Uterus (tissue), 4 donors: ENCODE results near the gene CARD11. TPM values are rescaled to one million over a fixed set of nuclear protein-coding genes. Genes with fewer than 3 reads are reported as not detected.

Source experiments
- DNase-seq, 2 donors: peaks; one replicate each; pipeline ENCODE4 v3.0.0-alpha.2; 2019 to 2020
- H3K27ac ChIP-seq, 2 donors: fragments of 200-600 bp; sonication (generic); 1 replicate in 1 of 2; 2 replicates in 1 of 2; pipeline ENCODE4 v1.5.1; 2016 to 2018
- H3K27me3 ChIP-seq, 2 donors: fragments of 200-600 bp; sonication (generic); one replicate each; pipeline ENCODE4 v1.5.1; 2018 to 2019; ENCODE audit warnings: control low read depth in 1 of 2
- H3K36me3 ChIP-seq, 2 donors: fragments of 200-600 bp; sonication (generic); one replicate each; pipeline ENCODE4 v1.5.1; 2019; ENCODE audit warnings: control low read depth in 1 of 2
- H3K4me1 ChIP-seq, 2 donors: fragments of 200-600 bp; sonication (generic); one replicate each; pipeline ENCODE4 v1.5.1; 2018 to 2019; ENCODE audit warnings: control low read depth in 1 of 2
- H3K4me3 ChIP-seq, 2 donors: fragments of 200-600 bp; sonication (generic); 1 replicate in 1 of 2; 2 replicates in 1 of 2; pipeline ENCODE4 v1.5.1; 2018 to 2019; ENCODE audit warnings: mild to moderate bottlenecking in 1 of 2
- H3K9me3 ChIP-seq, 2 donors: fragments of 200-600 bp; sonication (generic); one replicate each; pipeline ENCODE4 v1.5.1; 2019; ENCODE audit warnings: control low read depth in 1 of 2
- CTCF ChIP-seq, 4 experiments: fragments of 200-600 bp in 2 of 4; fragments of 450-650 bp in 2 of 4; sonication (generic) in 2 of 4; IDR thresholded peaks; one replicate each; pipeline ENCODE4 v1.5.1; 2016 to 2019; ENCODE audit warnings: antibody characterized with exemption in 4 of 4, mild to moderate bottlenecking in 2 of 4, moderate library complexity in 1 of 4
- POLR2A ChIP-seq, 2 donors: fragments of 450-650 bp; IDR thresholded peaks; one replicate each; pipeline ENCODE4 v1.6.1; 2016; ENCODE audit warnings: antibody characterized with exemption in 2 of 2, mild to moderate bottlenecking in 1 of 2, moderate library complexity in 1 of 2
- intact Hi-C: fragments of 100-400 bp; cut with DNase I; formaldehyde crosslinking; loops from one replicate; pipeline ENCODE4 v1.15.1; 2023; ENCODE audit warnings: low total_unique reads
- total RNA-seq, 4 donors: library from RNA; depleted of rRNA in 3 of 4; stranded (reverse); fragments of >200 nt in 3 of 4; gene quantifications; one replicate each; pipeline versions ENCODE4 v1.1.0 to v1.2.4, GENCODE V29; 2014 to 2023
- donor health status: DM: yes; HTN: yes; CAD: no.

The CARD11 gene
- total RNA-seq, 4 donors from 2014 or later, result 0.95 to 1.0 TPM; not detected in 2

- H3K27me3 ChIP-seq, result no peaks in the 10 kb centered on the region
- no peak overlapping the region for H3K27ac ChIP-seq
- no peak overlapping the region for H3K4me3 ChIP-seq
- DNase-seq, result no peak
- H3K36me3 ChIP-seq, result no peaks in the 10 kb centered on the region
- H3K9me3 ChIP-seq, result no peaks in the 10 kb centered on the region
- no peaks in the 10 kb centered on the region for H3K4me1 ChIP-seq
- intact Hi-C loops, result no loop called here
- TF ChIP-seq POLR2A (IDR thresholded peaks at IDR 0.05), result no peak
- no peak for TF ChIP-seq CTCF (IDR thresholded peaks at IDR 0.05)
These were observed 116.7 kb downstream of the CARD11 start for GRCh38 chr7:2926896-2927405.

- DNase-seq, result no peak
These were observed 117.4 kb downstream of the CARD11 start for GRCh38 chr7:2926120-2926895.

DNA sequence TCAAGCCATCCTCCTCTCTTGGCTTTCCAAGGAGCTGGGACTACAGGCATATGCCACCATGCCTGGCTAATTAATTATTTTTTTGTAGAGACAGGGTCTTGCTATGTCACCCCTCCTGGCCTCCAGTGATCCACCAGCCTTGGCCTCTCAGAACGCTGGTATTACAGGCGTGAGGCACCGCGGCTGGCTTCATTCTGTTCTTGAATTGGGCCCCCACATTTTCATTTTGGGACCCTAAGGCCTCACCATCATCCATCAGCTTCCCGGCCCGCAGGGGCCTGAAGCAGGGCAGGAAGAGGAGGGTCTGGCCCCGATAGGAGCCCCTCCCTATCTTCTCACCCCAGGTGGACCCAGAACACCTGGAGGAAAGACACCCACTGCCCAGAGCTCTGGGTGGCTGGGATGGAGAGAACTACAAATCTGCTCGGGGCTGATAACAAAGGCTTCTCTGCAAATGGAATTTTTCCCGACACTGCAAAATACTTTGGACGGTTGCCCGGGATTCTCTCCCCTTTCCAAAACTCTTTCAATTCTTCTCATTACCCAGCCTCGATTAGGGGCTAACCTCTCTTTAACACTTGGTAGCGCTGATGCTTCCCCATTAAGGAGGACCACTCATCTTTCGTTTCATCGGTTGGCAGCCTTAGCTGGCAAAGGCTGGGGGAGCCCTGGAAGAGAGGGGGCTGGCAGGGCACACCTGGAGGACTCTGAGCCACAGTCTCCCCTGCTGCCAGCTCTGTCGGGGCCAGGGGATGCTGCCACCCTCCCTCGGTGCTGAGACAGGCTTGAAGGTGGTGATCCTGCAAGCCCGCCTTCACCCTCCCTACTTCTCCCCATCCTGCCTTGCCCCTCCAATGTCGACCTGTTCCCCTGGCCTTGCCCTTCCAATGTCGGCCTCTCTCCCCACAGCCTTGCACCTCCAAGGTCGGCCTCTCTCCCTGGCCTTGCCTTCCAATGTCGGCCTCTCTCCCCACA is 118.5 kb downstream of the CARD11 start:
- intact Hi-C loops, result no loop called here
- Histone ChIP-seq H3K27ac (no peak overlapping the region), H3K9me3 (no peaks in the 10 kb centered on the region), H3K4me1 (no peaks in the 10 kb centered on the region), H3K36me3 (no peaks in the 10 kb centered on the region), H3K4me3 (no peak overlapping the region), H3K27me3 (no peaks in the 10 kb centered on the region)
- no peak for DNase-seq
- TF ChIP-seq POLR2A (IDR thresholded peaks at IDR 0.05) (no peak), CTCF (IDR thresholded peaks at IDR 0.05) (no peak)

More at GRCh38 chr7:2926120-2926895, 117.4 kb downstream of the CARD11 start:
- no peak for TF ChIP-seq CTCF (IDR thresholded peaks at IDR 0.05)
- no peak for TF ChIP-seq POLR2A (IDR thresholded peaks at IDR 0.05)
- Histone ChIP-seq H3K4me1 (no peaks in the 10 kb centered on the region), H3K4me3 (no peak overlapping the region), H3K36me3 (no peaks in the 10 kb centered on the region), H3K27ac (no peak overlapping the region), H3K27me3 (no peaks in the 10 kb centered on the region), H3K9me3 (no peaks in the 10 kb centered on the region)
- intact Hi-C loops, result no loop called here

GRCh38 chr7:2923886-2924574 is 119.6 kb downstream of the CARD11 start:
- Histone ChIP-seq H3K4me3 (no peak overlapping the region), H3K9me3 (no peaks in the 10 kb centered on the region), H3K27ac (no peak overlapping the region), H3K4me1 (no peaks in the 10 kb centered on the region), H3K36me3 (no peaks in the 10 kb centered on the region), H3K27me3 (no peaks in the 10 kb centered on the region)
- DNase-seq, result no peak
- TF ChIP-seq POLR2A (IDR thresholded peaks at IDR 0.05) (no peak), CTCF (IDR thresholded peaks at IDR 0.05) (no peak)
- intact Hi-C loops, result no loop called here
